Neuron (in vitro differentiated cells): ENCODE results near the gene EPB41.
"Not testable (repeated sequence)": the region's sequence is repeated elsewhere in the genome, so short reads cannot be mapped to it uniquely, and the experiment has no call there.

Experiments used
- H2AFZ ChIP-seq: one replicate; pipeline ENCODE4 v1.6.1; 2013; ENCODE audit warnings: low read depth, mild to moderate bottlenecking, inconsistent platforms, low read length, moderate library complexity
- H3K27me3 ChIP-seq: one replicate; pipeline ENCODE4 v1.6.1; 2013; ENCODE audit warnings: low read length; ENCODE audit not compliant: insufficient read depth
- H3K36me3 ChIP-seq: one replicate; pipeline ENCODE4 v1.6.1; 2013; ENCODE audit warnings: low read length; ENCODE audit not compliant: insufficient read depth
- H3K4me1 ChIP-seq: one replicate; pipeline ENCODE4 v1.6.1; 2013; ENCODE audit warnings: low read length; ENCODE audit not compliant: insufficient read depth
- H3K4me3 ChIP-seq: 2 replicates; pipeline ENCODE4 v1.5.1; 2013; ENCODE audit warnings: mild to moderate bottlenecking, low read length, moderate library complexity
- H3K9me3 ChIP-seq: one replicate; pipeline ENCODE4 v1.6.1; 2013; ENCODE audit warnings: low read length

Gene EPB41

DNA sequence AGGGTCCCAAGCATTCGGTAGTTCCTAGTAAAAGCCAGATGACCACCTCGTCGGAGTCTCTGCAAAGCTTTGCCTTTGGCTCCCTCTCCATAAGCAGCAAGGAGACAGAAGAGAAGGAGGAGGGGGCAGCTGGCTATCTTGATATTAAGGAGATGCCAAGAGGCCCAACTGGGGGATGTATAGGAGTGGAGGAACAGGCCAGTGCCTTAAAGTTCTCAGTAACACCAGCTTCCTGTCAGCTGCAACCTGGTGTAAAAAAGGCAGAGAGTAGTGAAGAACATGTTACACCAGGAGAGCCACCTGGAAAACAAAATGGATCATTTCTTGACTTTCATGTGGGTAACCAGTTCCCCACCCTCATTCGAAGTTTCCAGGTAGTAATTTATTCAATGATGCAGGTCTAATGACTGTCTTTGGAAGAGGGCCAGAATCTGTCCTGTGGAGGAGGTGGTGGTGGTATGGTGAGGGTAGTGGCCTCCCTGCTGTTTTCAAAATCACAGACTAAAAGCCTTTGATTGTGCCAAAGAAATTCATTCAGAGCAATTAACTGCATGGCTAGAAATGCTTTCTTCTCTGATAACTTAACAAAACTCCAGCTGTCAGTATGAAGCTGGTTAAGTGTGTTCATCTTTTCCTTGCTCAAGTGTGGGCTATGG lies 182.0 kb downstream of the EPB41 start:
- H3K4me1 ChIP-seq = no peaks in the 10 kb centered on the region
- no peak overlapping the region for H3K4me3 ChIP-seq
- H3K36me3 ChIP-seq = peaks cover 45% of the 10 kb centered on the region
- H2AFZ ChIP-seq = no peak overlapping the region
- H3K9me3 ChIP-seq = no peaks in the 10 kb centered on the region
- H3K27me3 ChIP-seq = no peaks in the 10 kb centered on the region

DNA sequence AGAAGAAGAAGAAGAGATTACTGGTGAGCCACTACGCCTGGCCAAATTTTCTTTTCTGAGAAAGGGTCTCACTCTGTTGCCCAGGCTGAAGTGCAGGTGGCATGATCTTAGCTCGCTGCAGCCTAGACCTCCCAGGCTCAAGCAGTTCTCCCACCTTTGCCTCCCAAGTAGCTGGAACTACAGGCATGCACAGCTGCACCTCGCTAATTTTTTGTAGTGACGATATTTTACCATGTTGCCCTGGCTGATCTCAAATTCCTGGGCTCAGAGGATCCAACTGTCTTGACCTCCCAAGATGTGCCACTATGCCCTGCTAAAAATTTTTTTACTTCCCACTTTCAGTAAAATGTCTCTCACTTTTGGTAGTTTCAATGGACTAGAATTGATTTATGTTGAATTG lies 184.9 kb downstream of the EPB41 start:
- Histone ChIP-seq H2AFZ (no peak overlapping the region), H3K27me3 (no peaks in the 10 kb centered on the region), H3K9me3 (no peaks in the 10 kb centered on the region), H3K4me3 (no peak overlapping the region), H3K36me3 (peaks cover 43% of the 10 kb centered on the region), H3K4me1 (no peaks in the 10 kb centered on the region)

DNA sequence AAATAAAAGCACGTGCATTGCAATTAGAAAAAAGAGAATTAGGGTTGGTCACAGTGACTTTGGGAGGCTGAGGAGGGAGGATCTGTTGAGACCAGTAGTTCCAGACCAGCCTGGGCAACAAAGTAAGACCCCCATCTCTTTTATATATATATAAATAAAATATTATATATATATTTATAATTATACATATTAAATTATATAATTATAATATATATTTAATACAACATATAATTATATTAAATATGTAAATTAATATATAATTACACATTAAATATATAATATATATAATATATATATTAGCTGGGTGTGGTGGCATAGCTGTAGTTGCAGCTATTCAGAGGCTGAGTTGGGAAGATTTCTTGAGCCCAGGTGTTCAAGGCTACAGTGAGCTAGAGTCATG lies 186.1 kb downstream of the EPB41 start:
- Histone ChIP-seq H2AFZ (no peak overlapping the region), H3K27me3 (no peaks in the 10 kb centered on the region), H3K4me1 (no peaks in the 10 kb centered on the region), H3K9me3 (no peaks in the 10 kb centered on the region), H3K36me3 (peaks cover 41% of the 10 kb centered on the region), H3K4me3 (no peak overlapping the region)

DNA sequence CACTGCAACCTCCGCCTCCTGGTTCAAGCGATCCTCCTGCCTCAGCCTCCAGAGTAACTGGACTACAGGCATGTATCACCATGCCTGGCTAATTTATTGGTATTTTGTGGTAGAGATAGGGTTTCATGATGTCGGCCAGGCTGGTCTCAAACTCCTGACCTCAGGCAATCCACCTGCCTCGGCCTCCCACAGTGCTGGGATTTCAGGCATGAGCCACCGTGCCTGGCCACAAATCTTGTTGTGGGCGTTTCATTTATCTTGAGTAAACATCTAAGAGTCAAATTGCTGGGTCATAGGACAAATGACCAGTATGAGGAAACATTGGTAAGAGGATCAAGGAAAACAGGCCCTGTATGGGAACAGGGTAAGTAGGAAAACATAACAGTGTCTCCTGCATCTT lies 191.5 kb downstream of the EPB41 start:
- Histone ChIP-seq H3K4me3 (no peak overlapping the region), H3K9me3 (no peaks in the 10 kb centered on the region), H3K36me3 (peaks cover 29% of the 10 kb centered on the region), H2AFZ (no peak overlapping the region), H3K4me1 (no peaks in the 10 kb centered on the region), H3K27me3 (no peaks in the 10 kb centered on the region)

DNA sequence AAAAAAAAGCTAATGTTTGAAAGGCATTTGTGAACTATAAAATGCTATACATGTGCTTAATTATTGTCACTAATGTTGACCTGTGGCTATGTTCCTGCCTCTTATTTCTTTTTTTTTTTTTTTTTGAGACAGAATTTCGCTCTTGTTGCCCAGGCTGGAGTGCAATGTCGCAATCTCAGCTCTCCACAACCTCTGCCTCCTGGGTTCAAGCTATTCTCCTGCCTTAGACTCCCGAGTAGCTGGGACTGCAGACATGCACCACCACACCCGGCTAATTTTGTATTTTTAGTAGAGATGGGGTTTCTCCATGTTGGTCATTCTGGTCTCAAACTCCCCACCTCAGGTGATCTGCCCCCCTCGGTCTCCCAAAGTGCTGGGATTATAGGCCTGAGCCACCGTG lies 193.7 kb downstream of the EPB41 start:
- peaks cover 26% of the 10 kb centered on the region for H3K36me3 ChIP-seq

DNA sequence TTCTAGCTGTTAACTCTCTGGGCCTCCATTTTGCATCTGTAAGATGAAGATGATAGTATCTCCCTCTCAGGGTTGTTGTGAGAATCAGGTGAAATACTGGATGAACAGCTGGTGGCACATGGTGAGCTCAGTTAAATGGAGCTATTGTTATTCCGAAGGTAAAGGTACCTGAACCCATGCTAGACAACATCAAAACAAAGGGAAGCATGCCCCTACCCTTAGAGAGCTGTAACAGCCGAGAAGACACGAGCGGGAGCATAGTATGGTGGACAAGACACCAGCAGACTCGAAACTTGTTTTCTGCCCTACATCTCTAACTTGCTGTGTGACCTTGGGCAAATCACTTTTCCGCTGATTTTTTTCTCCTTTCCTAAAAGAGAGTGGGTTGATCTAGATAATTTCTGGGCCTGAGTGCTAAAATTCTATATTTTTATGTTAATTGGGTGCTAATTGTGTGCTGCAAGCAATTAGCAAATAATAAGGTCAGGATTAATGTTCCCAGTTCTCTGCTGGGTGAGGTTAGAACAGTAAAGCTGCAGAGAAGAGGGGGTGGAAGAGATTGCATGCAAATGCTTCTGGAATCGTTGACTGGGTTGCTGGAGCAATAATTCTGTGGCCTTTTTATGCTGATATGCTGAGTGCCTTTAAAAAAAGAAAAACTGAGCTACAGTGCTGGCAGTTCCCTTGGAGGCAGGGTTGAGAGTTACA lies 198.5 kb downstream of the EPB41 start:
- Histone ChIP-seq H3K27me3 (no peaks in the 10 kb centered on the region), H3K4me1 (no peaks in the 10 kb centered on the region), H3K9me3 (no peaks in the 10 kb centered on the region), H3K4me3 (no peak overlapping the region), H3K36me3 (peaks cover 63% of the 10 kb centered on the region), H2AFZ (no peak overlapping the region)

More for the DNA sequence above, 193.7 kb downstream of the EPB41 start:
- H3K27me3 ChIP-seq, H3K9me3 ChIP-seq, H3K4me3 ChIP-seq, H2AFZ ChIP-seq, H3K4me1 ChIP-seq: not testable (repeated sequence)

DNA sequence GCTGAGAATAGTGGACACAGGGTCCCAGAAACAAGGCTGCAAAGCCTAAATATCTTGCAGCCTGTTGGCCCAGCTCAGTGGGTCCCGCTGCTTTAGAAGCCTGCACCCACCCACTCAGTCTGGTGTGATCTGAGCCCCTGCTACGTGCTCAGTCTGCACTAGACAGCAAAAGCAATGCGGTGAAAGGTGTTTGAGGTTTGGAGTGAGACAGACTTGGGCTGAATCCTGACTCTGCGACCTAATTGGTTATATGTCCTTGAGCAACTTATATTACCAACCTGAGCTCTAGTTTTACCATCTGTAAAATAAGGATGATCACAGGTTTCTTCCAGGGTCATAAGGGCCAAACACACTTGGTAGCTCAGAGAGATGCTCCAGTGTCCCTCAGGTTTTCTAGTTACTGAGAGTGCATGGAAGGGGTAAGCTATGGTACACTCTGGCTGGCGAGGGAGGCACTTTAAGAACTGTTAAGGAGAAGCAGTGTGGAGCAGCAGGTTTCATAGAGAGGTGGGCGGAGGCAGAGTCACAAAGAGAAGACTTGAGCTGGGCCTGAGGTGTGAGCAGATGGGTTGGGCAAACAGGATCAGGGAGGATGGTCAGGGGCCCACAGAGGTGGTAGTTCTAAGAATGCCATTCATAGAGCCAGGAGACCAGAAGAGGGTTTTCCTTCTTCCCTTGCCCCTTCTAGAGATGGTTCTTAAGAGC lies 199.2 kb downstream of the EPB41 start:
- Histone ChIP-seq H3K4me3 (no peak overlapping the region), H2AFZ (no peak overlapping the region), H3K4me1 (no peaks in the 10 kb centered on the region), H3K36me3 (peaks cover 67% of the 10 kb centered on the region), H3K27me3 (no peaks in the 10 kb centered on the region), H3K9me3 (no peaks in the 10 kb centered on the region)

DNA sequence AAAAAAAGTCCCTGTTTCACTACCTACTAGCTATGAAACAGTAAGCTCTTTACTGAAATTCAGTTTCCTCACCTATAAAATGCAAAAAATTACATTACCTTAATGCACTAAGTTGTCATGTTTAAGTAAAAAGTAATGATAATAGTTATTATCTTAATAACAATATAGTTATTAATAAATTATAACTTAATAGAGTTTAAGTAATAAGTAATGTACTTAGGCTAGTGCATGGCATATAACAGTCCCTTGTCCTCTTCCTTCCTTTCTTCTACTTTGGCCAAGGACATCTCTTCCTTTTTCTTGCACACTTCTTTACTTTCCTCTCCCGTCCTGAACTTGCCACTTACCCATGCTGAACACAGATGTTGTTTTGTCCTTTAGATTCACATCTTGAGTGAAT lies 200.3 kb downstream of the EPB41 start:
- Histone ChIP-seq H3K27me3 (no peaks in the 10 kb centered on the region), H3K36me3 (peaks cover 66% of the 10 kb centered on the region), H3K4me1 (no peaks in the 10 kb centered on the region), H3K9me3 (no peaks in the 10 kb centered on the region), H2AFZ (no peak overlapping the region), H3K4me3 (no peak overlapping the region)

DNA sequence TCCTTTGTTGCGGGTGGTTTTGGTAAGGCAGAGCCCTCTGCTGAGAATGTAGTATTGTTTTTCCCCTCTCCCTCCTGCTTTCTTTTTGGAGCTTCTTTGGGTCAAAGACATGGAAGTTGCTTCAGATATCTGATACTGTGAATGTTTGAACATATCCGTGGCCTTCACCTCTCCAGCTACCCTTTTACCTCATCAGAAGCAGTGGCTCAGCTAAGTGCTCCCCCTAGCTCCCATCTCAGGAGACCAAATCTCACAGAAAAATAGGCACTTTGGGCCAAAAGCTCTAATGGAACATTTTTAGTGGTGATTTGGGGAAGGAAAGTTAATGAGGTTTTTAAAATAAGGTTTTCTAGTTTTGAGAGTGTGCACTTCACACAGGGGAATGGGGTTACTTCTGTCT lies 203.0 kb downstream of the EPB41 start:
- Histone ChIP-seq H3K9me3 (no peaks in the 10 kb centered on the region), H3K36me3 (peaks cover 59% of the 10 kb centered on the region), H2AFZ (no peak overlapping the region), H3K4me1 (no peaks in the 10 kb centered on the region), H3K27me3 (no peaks in the 10 kb centered on the region), H3K4me3 (no peak overlapping the region)

DNA sequence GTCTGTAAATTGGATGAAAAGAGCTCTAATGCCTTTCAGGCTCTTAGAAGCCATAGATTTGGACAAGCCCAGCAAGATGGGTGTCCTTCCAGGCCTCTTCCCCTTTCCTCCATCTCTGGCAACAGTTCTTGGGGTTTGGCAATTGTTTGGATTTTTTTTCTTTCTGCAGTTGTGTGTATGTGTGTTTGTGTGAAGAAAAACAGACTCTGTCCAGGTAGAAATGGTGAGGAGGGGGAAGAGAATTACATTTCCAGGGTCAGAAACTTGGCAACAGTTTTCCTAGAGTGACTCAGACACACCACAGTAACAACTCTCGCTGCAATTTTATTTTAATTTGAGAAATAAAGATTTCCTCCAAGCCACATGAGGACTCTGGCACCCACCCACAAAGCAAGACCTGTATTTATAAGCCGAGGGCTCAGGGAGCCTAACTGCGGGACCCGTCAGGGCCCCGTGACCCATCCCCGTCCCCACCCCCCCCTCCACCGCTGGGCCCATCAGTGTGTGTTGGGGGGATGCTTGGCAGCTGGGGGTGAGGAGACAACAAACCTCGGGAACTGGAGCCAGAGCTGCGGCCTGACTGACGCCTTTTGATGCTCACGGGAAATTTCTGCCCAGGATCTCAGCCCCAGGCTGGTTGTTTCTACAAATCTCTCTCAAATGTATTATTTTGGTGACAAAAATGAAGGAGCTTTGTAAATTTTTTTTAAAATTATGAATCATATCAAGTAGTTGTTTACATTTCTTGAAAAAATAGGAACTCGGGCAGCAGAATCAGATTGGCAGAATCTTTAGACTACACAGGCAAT lies 205.0 kb downstream of the EPB41 start:
- H2AFZ ChIP-seq = no peak overlapping the region
- H3K9me3 ChIP-seq = no peaks in the 10 kb centered on the region
- no peak overlapping the region for H3K4me3 ChIP-seq
- H3K27me3 ChIP-seq = no peaks in the 10 kb centered on the region
- peaks cover under 1% of the 10 kb centered on the region for H3K4me1 ChIP-seq
- peaks cover 42% of the 10 kb centered on the region for H3K36me3 ChIP-seq

DNA sequence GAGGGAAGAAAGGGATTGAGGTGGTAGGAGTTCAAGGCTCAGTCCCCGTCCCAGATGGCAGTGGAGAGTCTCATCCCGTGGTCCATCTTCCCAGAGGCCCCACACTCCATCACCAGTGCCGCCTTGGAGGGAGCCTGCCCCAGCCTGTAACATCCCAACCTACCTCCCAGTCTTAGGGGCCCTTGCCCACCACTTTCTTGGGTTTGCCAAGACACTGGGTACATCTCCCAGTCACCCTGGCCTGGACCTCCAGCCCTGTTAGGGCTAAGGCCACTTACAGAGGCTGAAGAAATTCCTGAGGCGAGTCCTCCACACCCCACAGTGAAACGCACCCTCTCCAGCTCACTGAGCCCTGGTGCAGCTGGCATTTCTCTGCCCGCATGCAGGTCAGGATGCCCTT lies 206.0 kb downstream of the EPB41 start:
- Histone ChIP-seq H3K4me1 (peaks cover 8% of the 10 kb centered on the region), H3K27me3 (no peaks in the 10 kb centered on the region), H3K36me3 (peaks cover 39% of the 10 kb centered on the region), H2AFZ (no peak overlapping the region), H3K9me3 (no peaks in the 10 kb centered on the region), H3K4me3 (no peak overlapping the region)

DNA sequence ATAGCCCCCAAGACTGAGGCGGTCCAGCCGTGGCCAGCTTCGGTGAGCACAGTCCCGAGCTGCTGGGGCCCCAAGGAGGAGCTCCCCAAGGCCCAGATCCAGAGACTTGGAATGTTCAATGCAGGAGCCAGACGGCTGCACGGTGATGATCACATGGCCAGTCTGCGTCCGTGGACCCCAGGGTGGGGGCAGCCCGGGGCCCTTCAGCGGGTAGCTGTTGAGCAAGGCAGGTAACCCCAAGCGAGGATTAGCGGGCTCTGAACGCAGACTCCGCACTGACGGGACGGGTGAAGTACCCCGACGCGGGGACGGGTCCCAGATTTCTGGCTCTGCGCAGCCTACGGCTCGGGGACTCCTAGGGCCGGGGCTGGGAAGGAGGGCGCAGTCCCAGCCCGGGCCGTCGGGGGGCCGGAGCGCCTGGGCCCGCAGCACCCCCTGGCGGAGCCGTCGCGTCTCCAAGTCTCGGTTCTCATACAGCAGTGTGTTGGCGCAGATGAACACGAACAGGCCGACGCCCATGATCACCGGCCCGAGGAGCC lies 206.6 kb downstream of the EPB41 start:
- no peak overlapping the region for H3K4me3 ChIP-seq
- H3K36me3 ChIP-seq = peaks cover 33% of the 10 kb centered on the region
- no peaks in the 10 kb centered on the region for H3K27me3 ChIP-seq

More for the DNA sequence above, 206.6 kb downstream of the EPB41 start:
- Histone ChIP-seq H2AFZ (no peak overlapping the region), H3K9me3 (no peaks in the 10 kb centered on the region), H3K4me1 (peaks cover 9% of the 10 kb centered on the region)
